ENCODE results near the gene SPA17.
A peak's percentile ranks its signal among the peaks of the same experiment; 100 is the strongest.

Gene SPA17

DNA sequence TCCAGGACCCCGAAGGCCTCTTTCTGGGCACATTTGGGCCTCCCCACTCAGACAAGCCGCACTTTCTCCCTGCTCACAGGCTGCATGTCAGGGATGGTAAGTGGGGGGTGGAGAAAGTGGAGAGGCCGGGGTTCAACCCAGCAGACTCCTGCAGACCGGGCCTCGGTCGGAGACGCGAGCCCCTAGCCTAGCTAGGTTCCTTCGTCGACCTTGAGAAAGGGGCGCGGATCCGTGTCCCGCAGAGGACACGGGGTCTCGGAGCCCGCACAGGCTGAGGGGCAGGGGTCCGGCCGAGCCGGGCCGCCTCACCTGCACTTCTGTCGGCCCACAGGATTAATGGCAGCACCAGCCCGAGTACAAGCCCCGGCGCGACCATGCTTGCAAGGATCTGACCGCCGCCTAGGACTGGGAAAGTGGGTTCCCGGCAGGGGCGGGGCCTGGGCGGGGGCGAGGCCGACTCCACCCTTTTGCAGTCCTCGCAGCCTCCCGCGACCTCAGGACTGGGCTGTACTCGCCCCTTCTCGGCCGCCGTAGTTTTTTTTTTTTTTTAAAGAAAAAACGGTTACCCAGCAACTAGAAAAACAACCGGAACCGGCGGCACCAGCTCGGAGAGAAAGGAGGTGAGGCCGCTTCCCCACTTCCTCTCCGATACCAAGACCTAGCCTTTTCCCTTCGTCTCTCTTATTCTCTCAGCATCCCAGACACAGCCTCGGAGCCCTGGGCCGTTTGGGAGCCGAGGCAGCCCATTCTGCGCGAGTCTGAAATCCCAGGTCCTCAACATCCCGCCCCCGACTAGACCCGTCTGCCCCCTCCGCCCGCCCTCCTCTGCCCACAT, at the start of gene SPA17, which contains the start of gene SIAE:
TSS of gene SPA17 (plus strand) at position 572 of the 835 bp plus-strand sequence. CDS start 1,361 bp downstream, outside the sequence.
TSS of gene SIAE (minus strand) at position 407 of the 835 bp plus-strand sequence. CDS start at position 376, 31 bp downstream.
- peak; percentile 76 to 87 for DNase-seq (ENCODE audit: extremely low read depth in 1 of 2, low read depth in 1 of 2)

DNA sequence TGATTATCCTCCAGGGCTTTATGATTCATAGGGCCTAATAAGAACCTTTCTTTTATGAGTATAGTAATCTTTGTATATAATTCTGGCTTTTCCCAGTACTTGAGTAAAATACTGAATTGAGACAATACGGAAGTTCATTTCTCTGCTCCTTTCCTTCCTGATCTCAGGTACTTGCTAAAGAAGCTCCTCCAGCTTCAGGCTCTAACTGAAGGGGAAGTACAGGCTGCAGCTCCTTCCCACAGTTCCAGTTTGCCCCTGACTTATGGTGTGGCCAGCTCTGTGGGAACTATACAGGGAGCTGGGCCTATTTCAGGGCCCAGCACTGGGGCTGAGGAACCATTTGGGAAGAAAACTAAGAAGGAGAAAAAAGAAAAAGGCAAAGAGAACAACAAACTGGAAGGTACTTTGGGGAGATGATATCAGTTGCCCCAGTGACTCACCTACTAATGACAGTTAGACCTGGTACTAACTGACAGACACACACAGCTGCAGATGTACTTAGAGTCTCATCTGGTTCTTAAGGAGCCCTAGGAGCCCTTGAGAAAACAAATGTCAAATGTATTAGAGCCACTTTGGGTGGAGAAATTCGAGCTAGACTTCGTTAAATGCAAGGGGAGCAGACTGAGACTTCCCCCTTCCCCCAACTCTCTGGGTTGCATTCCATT, 48.1 kb upstream of the SPA17 start:
- DNase-seq (ENCODE audit: extremely low read depth in 1 of 2, low read depth in 1 of 2): no peak

GRCh38 chr11:124627546-124627945, 46.2 kb upstream of the SPA17 start:
- no peak for DNase-seq (ENCODE audit: extremely low read depth in 1 of 2, low read depth in 1 of 2)

- no peak for DNase-seq (ENCODE audit: extremely low read depth in 1 of 2, low read depth in 1 of 2)
Observed at GRCh38 chr11:124629961-124630360, 43.7 kb upstream of the SPA17 start.

DNA sequence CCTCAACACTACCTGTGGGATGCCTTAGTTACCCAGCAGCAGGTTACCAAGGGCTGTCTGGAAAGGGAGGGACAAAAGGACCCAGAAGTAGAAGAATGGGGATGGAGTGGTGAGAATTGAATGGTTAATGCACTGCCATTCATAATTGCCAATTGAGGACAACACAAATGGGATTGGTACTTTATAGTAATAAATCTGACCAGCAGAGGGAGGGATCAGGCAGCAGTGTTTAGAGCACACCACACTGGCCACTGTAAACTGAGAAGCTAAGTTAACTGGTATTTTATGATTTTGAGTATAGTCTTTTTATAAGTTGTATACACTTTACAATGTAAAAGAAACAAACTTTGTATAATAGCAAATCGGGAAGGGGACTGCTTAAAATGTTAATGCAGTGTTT, 40.3 kb upstream of the SPA17 start:
- DNase-seq (ENCODE audit: extremely low read depth in 1 of 2, low read depth in 1 of 2): no peak

- no peak for DNase-seq (ENCODE audit: extremely low read depth in 1 of 2, low read depth in 1 of 2)
Observed at GRCh38 chr11:124635932-124636331, 37.8 kb upstream of the SPA17 start.

- DNase-seq (ENCODE audit: extremely low read depth in 1 of 2, low read depth in 1 of 2): no peak
Observed at GRCh38 chr11:124638500-124638899, 35.2 kb upstream of the SPA17 start.

- no peak for DNase-seq (ENCODE audit: extremely low read depth in 1 of 2, low read depth in 1 of 2)
Observed at GRCh38 chr11:124639186-124639585, 34.5 kb upstream of the SPA17 start.

- no peak for DNase-seq (ENCODE audit: extremely low read depth in 1 of 2, low read depth in 1 of 2)
Observed at GRCh38 chr11:124640666-124641065, 33.0 kb upstream of the SPA17 start.

- DNase-seq (ENCODE audit: extremely low read depth in 1 of 2, low read depth in 1 of 2): no peak
Observed at GRCh38 chr11:124642628-124643027, 31.1 kb upstream of the SPA17 start.

DNA sequence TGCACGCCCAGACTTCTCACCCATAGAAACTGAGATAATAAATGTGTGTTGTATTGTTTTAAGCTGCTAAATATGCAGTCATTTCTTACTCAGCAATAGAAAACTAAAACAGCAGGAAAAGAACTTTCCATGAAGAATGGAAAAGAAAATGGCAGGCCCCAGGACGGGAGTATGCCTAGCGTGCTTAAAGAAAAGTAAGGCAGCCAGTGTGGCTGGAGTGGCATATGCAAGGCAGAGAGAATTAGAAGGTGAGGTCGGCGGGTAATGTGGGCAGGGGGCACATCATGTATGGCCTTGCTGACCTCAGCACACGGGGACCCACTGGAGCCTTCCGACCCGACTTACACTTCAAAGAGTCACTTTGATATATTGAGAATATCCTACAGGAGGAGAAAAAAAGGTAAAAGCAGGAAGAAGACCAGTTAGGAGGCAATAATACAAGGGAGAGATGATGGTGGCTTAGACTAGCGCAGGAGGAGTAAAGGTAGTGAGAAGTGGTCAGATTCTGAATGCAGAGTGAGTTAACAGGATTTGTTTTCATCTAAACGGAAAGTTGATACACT, 30.6 kb upstream of the SPA17 start:
- DNase-seq (ENCODE audit: extremely low read depth in 1 of 2, low read depth in 1 of 2): no peak

DNA sequence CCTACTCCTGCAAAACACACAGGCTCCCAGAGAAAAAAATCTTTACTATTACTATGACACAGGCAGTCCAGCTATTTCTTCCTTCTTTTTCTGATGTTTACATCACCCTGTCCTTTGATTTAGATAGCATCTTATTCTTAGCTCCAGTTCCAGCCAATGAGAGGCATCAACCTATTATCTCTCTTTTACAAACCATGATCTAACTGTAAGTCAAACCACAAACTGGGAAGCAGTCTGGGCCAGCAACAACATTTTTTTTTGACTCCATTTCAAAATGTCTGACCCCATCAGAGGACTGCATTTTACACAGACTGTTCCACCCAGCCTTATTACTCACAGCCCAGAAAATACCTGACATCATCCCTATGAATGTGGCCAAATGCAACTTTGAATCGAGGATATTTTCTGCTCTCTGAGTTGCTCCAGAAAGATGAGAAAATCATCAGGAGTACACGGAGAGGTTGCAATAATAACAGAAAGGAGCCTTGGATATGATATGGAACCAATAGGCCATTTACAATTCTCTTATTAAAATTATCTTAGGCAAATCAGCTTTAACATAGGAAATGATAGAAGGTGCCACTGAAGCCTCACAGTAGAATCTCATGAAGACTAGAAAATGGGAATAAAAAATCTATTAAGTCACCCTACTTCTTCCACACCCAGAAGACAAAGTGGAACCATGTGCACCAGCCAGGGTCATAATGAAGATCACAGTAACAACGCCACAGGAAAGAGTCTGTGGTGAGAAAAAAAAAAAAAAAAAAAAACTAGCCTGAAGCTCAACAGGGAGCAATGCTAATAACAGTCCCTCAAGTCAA, 29.9 kb upstream of the SPA17 start:
- no peak for DNase-seq (ENCODE audit: extremely low read depth in 1 of 2, low read depth in 1 of 2)

DNA sequence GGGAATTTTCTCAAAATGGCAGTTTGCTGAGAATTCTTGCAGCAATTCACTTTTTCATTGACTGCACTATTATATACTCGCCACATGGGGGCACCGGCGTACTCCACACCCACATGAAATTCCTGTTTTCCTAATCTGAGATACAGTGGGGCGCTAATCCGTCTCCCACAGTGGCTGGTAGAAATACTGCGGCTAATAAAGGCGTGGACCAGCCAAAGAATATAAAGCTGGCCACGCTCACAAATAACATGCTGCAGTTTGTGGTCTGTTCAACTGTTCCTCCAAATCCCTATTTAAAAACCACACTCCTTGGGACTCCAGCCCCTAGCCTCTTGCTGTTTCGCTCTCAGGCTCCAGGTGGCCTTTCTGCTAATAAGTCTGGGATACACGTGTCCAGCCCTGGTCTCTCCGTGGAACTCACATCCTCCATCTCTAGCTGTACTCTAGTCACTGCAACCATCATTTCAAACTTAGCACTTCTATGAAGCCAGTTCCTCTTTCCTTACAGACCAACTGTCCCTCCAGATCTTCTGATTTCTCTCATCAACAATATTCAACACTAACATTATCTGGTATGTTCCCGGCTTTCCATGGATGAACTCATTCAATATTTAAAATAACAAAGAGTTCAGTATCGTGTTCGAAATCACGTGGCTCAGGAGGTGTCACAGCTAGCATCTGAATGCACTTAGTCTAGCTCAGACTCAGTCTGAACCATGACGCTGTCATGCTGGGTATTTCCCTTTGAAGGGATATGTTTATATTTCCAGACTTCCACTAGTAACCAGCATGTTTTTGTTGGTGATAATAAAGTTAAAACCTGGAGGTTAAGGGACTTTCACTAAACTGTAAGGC, 29.1 kb upstream of the SPA17 start:
- DNase-seq (ENCODE audit: extremely low read depth in 1 of 2, low read depth in 1 of 2): no peak

DNA sequence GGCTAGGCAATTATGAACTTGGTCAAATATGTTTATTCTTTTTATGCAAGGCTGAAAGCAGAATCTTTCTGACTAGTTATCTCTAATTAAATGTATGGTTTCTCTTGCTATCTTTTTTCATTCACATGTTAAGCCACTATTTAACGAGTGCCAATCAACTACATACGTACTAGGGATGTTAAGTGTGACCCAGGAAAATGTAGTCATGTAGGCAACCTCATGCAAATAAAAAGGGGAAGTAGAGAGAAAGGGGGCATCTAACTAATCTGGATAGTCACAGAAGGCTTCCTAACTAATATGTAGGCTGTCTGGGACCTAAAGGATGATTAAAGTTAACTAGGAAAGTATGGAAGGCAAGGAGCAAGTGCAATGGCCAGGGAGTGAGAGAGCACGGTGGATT, 27.6 kb upstream of the SPA17 start:
- DNase-seq (ENCODE audit: extremely low read depth in 1 of 2, low read depth in 1 of 2): no peak

DNA sequence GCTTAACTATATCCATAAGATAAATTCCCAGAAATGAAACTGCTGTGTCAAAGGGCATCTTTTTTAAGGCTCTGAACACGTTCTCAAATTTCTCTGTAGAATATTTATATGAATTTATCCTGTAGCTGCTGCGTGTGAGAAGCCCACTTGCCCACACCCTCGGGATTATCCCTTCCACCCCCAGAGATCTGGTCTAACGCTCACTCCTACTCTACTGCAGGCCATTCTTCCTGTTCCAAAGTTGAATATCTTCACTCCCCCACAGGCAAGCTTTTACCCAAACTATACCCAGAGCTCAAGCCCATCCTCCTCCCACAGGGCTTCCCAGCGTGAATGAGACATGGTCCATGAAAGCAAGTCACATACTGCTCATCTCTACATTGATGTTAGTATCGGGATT, 25.1 kb upstream of the SPA17 start:
- DNase-seq (ENCODE audit: extremely low read depth in 1 of 2, low read depth in 1 of 2): no peak

GRCh38 chr11:124656774-124657630, 16.7 kb upstream of the SPA17 start:
- no peak for DNase-seq (ENCODE audit: extremely low read depth in 1 of 2, low read depth in 1 of 2)

DNA sequence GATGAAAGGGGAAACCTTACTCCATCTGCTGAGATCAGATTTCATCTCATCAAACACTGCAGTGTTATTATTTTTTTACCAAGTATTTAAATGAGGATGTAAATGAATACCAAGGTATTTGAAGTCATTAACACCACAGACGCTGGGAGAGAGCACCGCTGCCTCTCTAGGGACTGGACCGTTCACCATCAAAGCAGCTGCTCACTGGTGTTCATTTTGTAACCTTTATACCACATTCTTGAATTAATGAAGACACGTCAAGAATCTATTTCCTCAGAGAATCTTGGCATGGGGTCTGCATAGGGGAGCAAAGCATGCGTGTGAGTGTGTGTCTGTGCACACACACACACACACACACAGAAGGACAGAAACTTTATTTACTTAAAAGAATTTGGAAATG, 15.8 kb upstream of the SPA17 start:
- no peak for DNase-seq (ENCODE audit: extremely low read depth in 1 of 2, low read depth in 1 of 2)

- DNase-seq (ENCODE audit: extremely low read depth in 1 of 2, low read depth in 1 of 2): no peak
Observed at GRCh38 chr11:124658501-124658900, 15.2 kb upstream of the SPA17 start.

DNA sequence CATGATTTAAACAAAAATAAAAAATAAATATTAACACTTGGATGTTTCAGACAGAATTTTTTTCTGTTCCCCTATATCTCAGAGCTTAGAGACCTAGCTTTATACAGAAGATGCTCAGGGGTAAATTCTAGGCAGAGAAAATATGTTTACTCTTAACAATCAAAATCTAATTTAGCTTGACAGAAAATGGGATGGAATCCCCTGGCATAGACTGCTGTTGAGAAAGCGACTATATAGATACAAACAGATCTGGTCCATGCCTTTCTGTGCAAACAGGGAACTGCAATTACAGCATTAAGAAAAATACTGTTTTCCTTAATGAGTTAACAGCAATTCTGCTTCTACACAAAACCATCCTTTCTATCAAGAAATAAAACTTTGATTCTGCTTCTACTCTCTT, 14.7 kb upstream of the SPA17 start:
- no peak for DNase-seq (ENCODE audit: extremely low read depth in 1 of 2, low read depth in 1 of 2)

Measured in stimulated activated CD8-positive, alpha-beta memory T cell treated with anti-CD3 and anti-CD28 coated beads, Interleukin-7, amount 100 ng/mL, for 48 hours (primary cell).